HG03521 (cell line): ENCODE measurements around the gene ACSL5.
"Not testable (repeated sequence)": the region's sequence is repeated elsewhere in the genome, so short reads cannot be mapped to it uniquely, and the experiment has no call there.

ENCODE experiments used
- ATAC-seq: cut with Tn5 transposase; IDR thresholded peaks from one replicate; pipeline ENCODE4 v1.9.1; 2021; ENCODE audit warnings: mild to moderate bottlenecking, moderate library complexity; ENCODE audit not compliant: unreplicated experiment

The ACSL5 gene

GRCh38 chr10:112454910-112455779, 81.2 kb downstream of the ACSL5 start:
- ATAC-seq: no peak

- no peak for ATAC-seq
Measured at GRCh38 chr10:112456533-112456932, 82.6 kb downstream of the ACSL5 start.

GRCh38 chr10:112460366-112460765, 86.5 kb downstream of the ACSL5 start:
- ATAC-seq: no peak

GRCh38 chr10:112461029-112461887, 87.3 kb downstream of the ACSL5 start:
- ATAC-seq: no peak

GRCh38 chr10:112464074-112464473, 90.2 kb downstream of the ACSL5 start:
- ATAC-seq: not testable (repeated sequence)

- no peak for ATAC-seq
Measured at GRCh38 chr10:112465299-112465883, 91.5 kb downstream of the ACSL5 start.

- ATAC-seq: no peak
Measured at GRCh38 chr10:112466802-112467201, 92.9 kb downstream of the ACSL5 start.

- ATAC-seq: no peak
Measured at GRCh38 chr10:112467541-112468075, 93.7 kb downstream of the ACSL5 start.

GRCh38 chr10:112471878-112472487, 98.1 kb downstream of the ACSL5 start:
- peak; percentile 66 for ATAC-seq

GRCh38 chr10:112475575-112476218, 101.8 kb downstream of the ACSL5 start:
- ATAC-seq: no peak
